ENCODE measurements around the gene CPVL. TPM values are rescaled to one million over a fixed set of nuclear protein-coding genes. Genes with fewer than 3 reads are reported as not detected.

CPVL gene
- total and polyA plus RNA-seq, 2 of the 8 experiments (the other 6 are each of a cell fraction or from before 2014, with no cell fraction given) = 40.0 to 55.0 TPM

GRCh38 chr7:29135846-29136245 lies 10.5 kb downstream of the CPVL start (continued):
- no peak for TF ChIP-seq RAD21 (IDR thresholded peaks at IDR 0.05 in 1 of 2, conservative IDR thresholded peaks at IDR 0.05 in 1 of 2; ENCODE audit: low read depth in 2 of 2, low read length in 2 of 2)

Measured in H1 (cell line).